K562 (cell line): ENCODE data around the gene PRKX. TPM values are rescaled to one million over a fixed set of nuclear protein-coding genes. Genes with fewer than 3 reads are reported as not detected.
A peak's percentile ranks its signal among the peaks of the same experiment; 100 is the strongest.
"Not testable (repeated sequence)": the region's sequence is repeated elsewhere in the genome, so short reads cannot be mapped to it uniquely, and the experiment has no call there.

ENCODE experiments used
- ATAC-seq: fragments of 200-7000 bp; cut with Tn5 transposase; 3 replicates; pipeline ENCODE4 v1.9.1; 2020; ENCODE audit warnings: moderate library complexity
- BruUV-seq: library from RNA; stranded (reverse); fragments of 400-500 nt; replicated peaks from 2 replicates; lab custom pipeline; 2021; lab: Mats Ljungman, UMichigan
- CTCF ChIA-PET: fragments of 300-600 bp; formaldehyde crosslinking; extraction: SDS; loops from one replicate; lab custom pipeline; 2021; ENCODE audit warnings: low intra/inter-chr PET ratio; lab: Yijun Ruan, JAX
- POLR2A ChIA-PET: fragments of 300-600, 350-650 bp; sonication (Branson Sonifier 250); formaldehyde crosslinking; extraction: SDS; loops from one replicate; lab custom pipeline; 2021; ENCODE audit warnings: antibody characterized with exemption, inconsistent platforms; lab: Yijun Ruan, JAX
- DNase-seq, 4 experiments: peaks; one replicate each; pipeline versions ENCODE4 v3.0.0 to v3.0.0-alpha.2; 2011 to 2018; ENCODE audit warnings: low spot score in 3 of 4, mixed read lengths in 3 of 4; ENCODE audit errors: extremely low read depth in 1 of 4
- FAIRE-seq: peaks from 2 replicates; lab custom pipeline; 2011; peaks lifted over from hg19 to GRCh38; lab: Jason Lieb, UNC
- H2AFZ ChIP-seq: 2 replicates; pipeline ENCODE4 v1.6.0; 2011; ENCODE audit warnings: low read depth, low read length, control low read depth, inconsistent platforms
- H3K27ac ChIP-seq: fragments of 200-600 bp; 3 replicates; pipeline ENCODE4 v1.8.0; 2011; ENCODE audit warnings: low read depth, mild to moderate bottlenecking, control low read depth, inconsistent platforms, low read length, moderate library complexity, mixed read lengths; ENCODE audit errors: extremely low read depth
- H3K27me3 ChIP-seq, 2 experiments: fragments of 300-600 bp in 1 of 2; 2 replicates in 1 of 2; 3 replicates in 1 of 2; pipeline versions ENCODE4 v1.6.0 to v1.8.0; 2011; ENCODE audit warnings: inconsistent platforms in 2 of 2, low read length in 2 of 2, mild to moderate bottlenecking in 1 of 2, mixed read lengths in 1 of 2, moderate library complexity in 1 of 2; ENCODE audit not compliant: control insufficient read depth in 2 of 2, insufficient read depth in 2 of 2
- H3K36me3 ChIP-seq: fragments of 300-600 bp; 3 replicates; pipeline ENCODE4 v1.8.0; 2011; ENCODE audit warnings: mild to moderate bottlenecking, low read length, inconsistent platforms; ENCODE audit not compliant: control insufficient read depth, insufficient read depth
- H3K4me1 ChIP-seq, 2 experiments: fragments of 200-600 bp in 1 of 2; replicated peaks in 1 of 2; 2 replicates in 1 of 2; 3 replicates in 1 of 2; pipeline versions ENCODE4 v1.5.1 to v1.8.0; 2011; ENCODE audit warnings: inconsistent platforms in 2 of 2, low read length in 2 of 2, mild to moderate bottlenecking in 1 of 2, mixed read lengths in 1 of 2, moderate library complexity in 1 of 2; ENCODE audit not compliant: control insufficient read depth in 2 of 2, insufficient read depth in 2 of 2
- H3K4me2 ChIP-seq: 2 replicates; pipeline ENCODE4 v1.6.1; 2011; ENCODE audit warnings: low read length, control low read depth, inconsistent platforms, mixed read lengths; ENCODE audit not compliant: insufficient read depth
- H3K4me3 ChIP-seq: fragments of 200-600 bp; sonication (generic), shearing (Covaris generic); 2 replicates; pipeline ENCODE4 v1.5.1; 2016; ENCODE audit warnings: control low read depth, inconsistent platforms
- H3K79me2 ChIP-seq: fragments of 200-600 bp; 3 replicates; pipeline ENCODE4 v1.8.0; 2011; ENCODE audit warnings: low read length, inconsistent platforms; ENCODE audit not compliant: control insufficient read depth, insufficient read depth
- H3K9ac ChIP-seq, 2 experiments: 2 replicates each; pipeline versions ENCODE4 v1.6.0 to v1.6.1; 2011; ENCODE audit warnings: low read depth in 2 of 2, low read length in 2 of 2, control low read depth in 1 of 2, inconsistent platforms in 1 of 2, mild to moderate bottlenecking in 1 of 2, mixed read lengths in 1 of 2; ENCODE audit not compliant: insufficient read depth in 1 of 2
- H3K9me1 ChIP-seq: one replicate; pipeline ENCODE4 v1.6.0; 2011; ENCODE audit warnings: inconsistent platforms, mild to moderate bottlenecking, low read length, moderate library complexity; ENCODE audit not compliant: control insufficient read depth, insufficient read depth
- H3K9me3 ChIP-seq: replicated peaks from 2 replicates; pipeline ENCODE4 v1.5.1; 2011; ENCODE audit warnings: low read depth, low read length, inconsistent platforms; ENCODE audit not compliant: control insufficient read depth, insufficient read depth
- H4K20me1 ChIP-seq: replicated peaks from 2 replicates; pipeline ENCODE4 v1.6.1; 2011; ENCODE audit warnings: low read length, inconsistent platforms, mixed read lengths; ENCODE audit not compliant: control insufficient read depth, insufficient read depth
- CEBPB ChIP-seq: fragments of 450-650 bp; IDR thresholded peaks from 2 replicates; pipeline ENCODE4 v1.6.1; 2016; ENCODE audit warnings: missing genetic modification characterization, missing compliant biosample characterization
- CEBPG ChIP-seq, 3 experiments: fragments of 200-800 bp in 1 of 3; sonication (Bioruptor generic) in 1 of 3; sonication (generic) in 1 of 3; formaldehyde crosslinking in 1 of 3; IDR thresholded peaks in 2 of 3; conservative IDR thresholded peaks in 1 of 3; 2 replicates each; pipeline versions ENCODE4 v1.6.1 to v1.8.0; 2016 to 2022; ENCODE audit warnings: missing compliant biosample characterization in 2 of 3, missing genetic modification characterization in 2 of 3, mild to moderate bottlenecking in 1 of 3, missing genetic modification reagents in 1 of 3
- REST ChIP-seq, 2 experiments: fragments of 450-650 bp; formaldehyde crosslinking in 1 of 2; IDR thresholded peaks; 2 replicates each; pipeline versions ENCODE4 v1.4.0 to v1.6.1; 2014 to 2020; ENCODE audit warnings: mild to moderate bottlenecking in 2 of 2, borderline replicate concordance in 1 of 2, low read depth in 1 of 2
- WGBS: fragments of 100-300 bp; shearing (Covaris generic); methylation state at CpG from one replicate; pipeline ENCODE4 v1.1.6; 2016; ENCODE audit warnings: low coverage, mixed read lengths; ENCODE audit not compliant: insufficient coverage; ENCODE audit errors: missing lambda C conversion rate; 5-methylcytosine and 5-hydroxymethylcytosine counted together
- in situ Hi-C: fragments of 300-500 bp; cut with MboI; formaldehyde crosslinking; loops from 4 replicates; pipeline ENCODE4 v1.15.0; 2018; ENCODE audit warnings: inconsistent platforms, mixed read lengths
- intact Hi-C: fragments of 100-400 bp; cut with micrococcal nuclease; formaldehyde crosslinking; loops from 2 replicates; pipeline ENCODE4 v1.14.2; 2022
- polyA plus RNA-seq, 8 experiments: library from polyadenylated mRNA; depleted of rRNA in 4 of 8; stranded (reverse) in 5 of 8; unstranded in 3 of 8; fragments of >200 nt; fragmentation: Nextera tagmentation in 2 of 8; fragmentation: Illumina TruSeq in 1 of 8; extraction: Ambion mirVana in 2 of 8; extraction: Trizol in 1 of 8; gene quantifications; 2 replicates each; pipeline versions ENCODE4 v1.2.1 to v1.2.3, GENCODE V29; 2011 to 2014; ENCODE audit warnings: inconsistent platforms in 1 of 8, missing spikeins in 1 of 8
- total RNA-seq, 7 experiments: library from RNA; depleted of rRNA in 6 of 7; stranded (reverse); fragments of >200 nt in 6 of 7; fragmentation: Illumina TruSeq in 2 of 7; extraction: Trizol in 2 of 7; gene quantifications; 2 replicates each; pipeline versions ENCODE4 v1.2.1 to v1.2.3, GENCODE V29; 2011 to 2021; ENCODE audit warnings: low replicate concordance in 1 of 7

Gene PRKX
- total and polyA plus RNA-seq, 9 of the 15 experiments (the other 6 are each of a cell fraction or from before 2014, with no cell fraction given), result 3.3 to 29.4 (median 23.7) TPM

DNA sequence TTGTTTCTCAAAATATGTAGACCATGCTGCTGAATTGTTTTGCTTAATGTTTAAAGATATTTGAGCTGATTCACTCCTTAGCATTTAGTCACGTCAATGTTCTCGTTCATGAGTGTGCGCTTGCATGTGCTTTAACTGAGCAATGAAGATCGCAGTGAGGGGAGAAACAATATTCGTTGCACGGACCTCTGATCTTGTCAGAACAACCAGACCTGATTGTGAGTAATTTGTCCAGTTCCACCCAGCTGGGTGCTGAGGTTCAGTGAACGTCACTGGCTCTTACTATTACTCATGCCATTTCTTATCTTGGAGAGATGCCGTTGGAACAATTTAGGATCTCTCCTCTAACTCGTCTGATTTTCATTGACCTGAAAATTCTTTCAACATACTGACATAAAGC is 15.0 kb upstream of the PRKX start (continued):
- 0 out of 2 replicates have a peak, but pooled peaks have one; percentile 22 for TF ChIP-seq REST (IDR thresholded peaks at IDR 0.05; ENCODE audit: borderline replicate concordance)
- no peak for TF ChIP-seq REST (CRISPR knock-in tag; IDR thresholded peaks at IDR 0.05; ENCODE audit: low read depth)

GRCh38 chrX:3723460-3723859 is 10.0 kb upstream of the PRKX start:
- H3K9me1 ChIP-seq; H3K9ac ChIP-seq; in situ Hi-C loops; TF ChIP-seq CEBPG (CRISPR knock-in tag; IDR thresholded peaks at IDR 0.05): not testable (repeated sequence)
- TF ChIP-seq CEBPG (tag; conservative IDR thresholded peaks at IDR 0.05 in 1 of 2, IDR thresholded peaks at IDR 0.05 in 1 of 2) (peak in 1 of 2 experiments; percentile 70; a peak in 2 of 4 replicates), CEBPB (tag) (peak; percentile 63)
- TF ChIP-seq, all 486 proteins: peak for 2; not testable (repeated sequence) for 484
- H3K9me3 ChIP-seq, FAIRE-seq, DNase-seq, H3K4me2 ChIP-seq, POLR2A ChIA-PET, H3K36me3 ChIP-seq, H3K27me3 ChIP-seq, H3K27ac ChIP-seq, CTCF ChIA-PET, H3K4me3 ChIP-seq, BruUV-seq, intact Hi-C loops, H3K4me1 ChIP-seq, H4K20me1 ChIP-seq, H3K79me2 ChIP-seq, H2AFZ ChIP-seq, ATAC-seq: not testable (repeated sequence)
- WGBS, result 45% methylated on average over 8 of the region's 9 CpGs
